ENCODE results near the gene AFF4.

The AFF4 gene

GRCh38 chr5:132870801-132871200 is 92.6 kb downstream of the AFF4 start:
- Mint-ChIP-seq H3K4me1 (peaks cover 48% of the 10 kb centered on the region), H3K9me3 (no peaks in the 10 kb centered on the region), H3K36me3 (ENCODE audit: low read depth) (peaks cover 53% of the 10 kb centered on the region), H3K27ac (peak overlapping the region; percentile 29 to 82 (median 70)), H3K4me3 (peak overlapping the region in 2 of 3 experiments; percentile 35 to 41), H3K27me3 (ENCODE audit: low read depth) (no peaks in the 10 kb centered on the region)
- no peak for TF ChIP-seq CTCF (IDR thresholded peaks at IDR 0.05; ENCODE audit: unreplicated experiment in 3 of 3)

- Mint-ChIP-seq H3K27ac (peak overlapping the region in 2 of 3 experiments; percentile 50 to 74), H3K9me3 (no peaks in the 10 kb centered on the region), H3K4me1 (peaks cover 53% of the 10 kb centered on the region), H3K27me3 (ENCODE audit: low read depth) (no peaks in the 10 kb centered on the region), H3K4me3 (peak overlapping the region; percentile 97 to 100 (median 98)), H3K36me3 (ENCODE audit: low read depth) (peaks cover 42% of the 10 kb centered on the region)
- no peak for TF ChIP-seq CTCF (IDR thresholded peaks at IDR 0.05; ENCODE audit: unreplicated experiment in 3 of 3)
Measured at GRCh38 chr5:132868754-132869153, 94.7 kb downstream of the AFF4 start.

- Mint-ChIP-seq H3K36me3 (ENCODE audit: low read depth) (peaks cover 27% of the 10 kb centered on the region), H3K4me1 (peaks cover 37% of the 10 kb centered on the region), H3K9me3 (no peaks in the 10 kb centered on the region), H3K27ac (peak overlapping the region; percentile 96 to 99 (median 98)), H3K4me3 (peak overlapping the region; percentile 97 to 100 (median 98)), H3K27me3 (ENCODE audit: low read depth) (peaks cover 3% of the 10 kb centered on the region)
- TF ChIP-seq CTCF (IDR thresholded peaks at IDR 0.05; ENCODE audit: unreplicated experiment in 3 of 3): no peak
Measured at GRCh38 chr5:132867046-132867451, 96.4 kb downstream of the AFF4 start.

GRCh38 chr5:132866342-132867045 is 96.9 kb downstream of the AFF4 start, which contains the start of the genes GDF9 and UQCRQ:
Gene GDF9, minus strand, starts transcription at chr5:132866469. Its CDS starts 1,936 bp downstream, at chr5:132864533.
Gene UQCRQ, plus strand, starts transcription at chr5:132866642. Its CDS starts 240 bp downstream, at chr5:132866882.
- no peaks in the 10 kb centered on the region for H3K9me3 Mint-ChIP-seq
- peak within 1 kb of the TSS; percentile 97 to 100 (median 98) for H3K4me3 Mint-ChIP-seq
- peak within 1 kb of the TSS; percentile 96 to 99 (median 98) for H3K27ac Mint-ChIP-seq
- peaks cover 27% of the 10 kb centered on the region for H3K36me3 Mint-ChIP-seq (ENCODE audit: low read depth)
- TF ChIP-seq CTCF (IDR thresholded peaks at IDR 0.05; ENCODE audit: unreplicated experiment in 3 of 3): peak in 1 of 3 experiments; percentile 28
- peaks cover 3% of the 10 kb centered on the region for H3K27me3 Mint-ChIP-seq (ENCODE audit: low read depth)
- H3K4me1 Mint-ChIP-seq: peaks cover 37% of the 10 kb centered on the region

GRCh38 chr5:132865668-132866341 is 97.6 kb downstream of the AFF4 start:
- Mint-ChIP-seq H3K36me3 (ENCODE audit: low read depth) (peaks cover 23% of the 10 kb centered on the region), H3K27me3 (ENCODE audit: low read depth) (peaks cover 3% of the 10 kb centered on the region), H3K27ac (peak overlapping the region; percentile 96 to 99 (median 98)), H3K4me1 (peaks cover 32% of the 10 kb centered on the region), H3K9me3 (no peaks in the 10 kb centered on the region), H3K4me3 (peak overlapping the region; percentile 97 to 100 (median 98))
- no peak for TF ChIP-seq CTCF (IDR thresholded peaks at IDR 0.05; ENCODE audit: unreplicated experiment in 3 of 3)
